ENCODE data around the gene ITPRID2.

- 0 out of 6 replicates have a peak, but pooled peaks of 1 of the 3 experiments have one; percentile 21 for TF ChIP-seq CTCF (IDR thresholded peaks at IDR 0.05 in 2 of 3, conservative IDR thresholded peaks at IDR 0.05 in 1 of 3; ENCODE audit: borderline replicate concordance in 1 of 3, insufficient read depth in 1 of 3, low read depth in 2 of 3, low read length in 2 of 3)
- TF ChIP-seq EZH2 (IDR thresholded peaks at IDR 0.05), result no peak
- no peak for TF ChIP-seq POLR2AphosphoS5 (IDR thresholded peaks at IDR 0.05; ENCODE audit: low read depth, low read length)
- no peak for TF ChIP-seq POLR2A (IDR thresholded peaks at IDR 0.05; ENCODE audit: borderline replicate concordance, extremely low read depth, insufficient read depth, insufficient read length)
- no peak for TF ChIP-seq ZNF274 (IDR thresholded peaks at IDR 0.05; ENCODE audit: low read depth, low read length)
- no peak for TF ChIP-seq YY1 (IDR thresholded peaks at IDR 0.05; ENCODE audit: extremely low read depth, insufficient replicate concordance, low read depth, low read length)
- TF ChIP-seq ZBTB33 (IDR thresholded peaks at IDR 0.05; ENCODE audit: extremely low read depth, insufficient replicate concordance, low read length), result no peak
- TF ChIP-seq MAX (IDR thresholded peaks at IDR 0.05), result no peak
- no peak for TF ChIP-seq EZH2phosphoT487 (IDR thresholded peaks at IDR 0.05; ENCODE audit: borderline replicate concordance)
- TF ChIP-seq CEBPB (IDR thresholded peaks at IDR 0.05; ENCODE audit: low read depth), result no peak
- TF ChIP-seq REST (IDR thresholded peaks at IDR 0.05; ENCODE audit: low read depth), result no peak
Observed at GRCh38 chr2:181877181-181877664, 14.3 kb upstream of the ITPRID2 start.
